AG04449 (cell line): Measurements from ENCODE around the gene PHLDB3.
A peak's percentile ranks its signal among the peaks of the same experiment; 100 is the strongest.
"Not testable (repeated sequence)": the region's sequence is repeated elsewhere in the genome, so short reads cannot be mapped to it uniquely, and the experiment has no call there.

Experiments used
- CTCF ChIA-PET: fragments of 350-600 bp; formaldehyde crosslinking; extraction: SDS; loops from one replicate; lab custom pipeline; 2021; ENCODE audit warnings: antibody characterized with exemption; lab: Yijun Ruan, JAX
- POLR2A ChIA-PET: fragments of 400-600, 350-600 bp; formaldehyde crosslinking; extraction: SDS; loops from one replicate; lab custom pipeline; 2020; ENCODE audit warnings: antibody characterized with exemption, inconsistent platforms; lab: Yijun Ruan, JAX
- DNase-seq: peaks from one replicate; pipeline ENCODE4 v3.0.0-alpha.2; 2010; ENCODE audit warnings: low read depth, low spot score
- H3K4me3 ChIP-seq: 2 replicates; pipeline ENCODE4 v1.5.1; 2011; ENCODE audit warnings: low read depth, mild to moderate bottlenecking, control low read depth, low read length
- TF ChIP-seq, protein P1 (sequence below): IDR thresholded peaks from one replicate; pipeline ENCODE4 v1.5.1; 2011; ENCODE audit warnings: mild to moderate bottlenecking, moderate library complexity, low read length, control low read depth, inconsistent platforms; ENCODE audit not compliant: insufficient read depth; ENCODE audit errors: missing control alignments

The PHLDB3 gene

DNA sequence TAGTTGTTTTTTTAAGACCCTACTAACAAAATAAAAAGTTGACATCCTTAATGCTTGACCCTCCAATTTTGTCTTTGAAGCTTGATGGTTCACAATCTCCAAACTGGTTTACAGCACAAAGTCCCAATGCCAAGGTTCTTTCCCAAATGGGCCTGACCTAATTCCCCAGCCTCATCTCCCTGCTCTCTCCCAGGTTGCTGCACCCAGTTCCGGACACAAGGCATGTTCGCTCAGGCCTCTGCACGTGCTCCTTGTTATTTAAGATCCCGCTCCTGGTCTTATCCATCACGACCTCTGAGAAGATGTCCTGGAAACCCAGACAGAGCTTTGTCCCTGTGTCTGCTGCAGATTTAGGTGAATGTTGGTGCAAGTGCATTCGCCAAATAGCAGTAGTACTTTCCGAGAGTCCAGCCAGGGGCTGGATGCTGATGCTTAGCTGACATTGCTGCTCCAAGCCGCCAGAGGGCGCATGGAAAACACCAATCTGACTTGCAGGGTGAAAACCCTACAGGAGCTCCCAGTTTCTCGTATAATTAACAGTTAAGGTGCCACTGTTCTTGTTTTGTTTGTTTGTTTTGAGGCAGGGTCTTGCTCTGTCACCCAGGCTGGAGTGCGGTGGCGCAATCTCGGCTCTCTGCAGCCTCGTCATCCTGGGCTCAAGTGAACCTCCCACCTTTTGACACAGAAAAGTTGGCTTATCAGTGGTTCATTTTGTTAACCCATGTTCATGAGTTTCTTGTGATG is 57.6 kb downstream of the PHLDB3 start:
- DNase-seq: no peak
- H3K4me3 ChIP-seq: no peak overlapping the region
- TF ChIP-seq, protein P1, sequence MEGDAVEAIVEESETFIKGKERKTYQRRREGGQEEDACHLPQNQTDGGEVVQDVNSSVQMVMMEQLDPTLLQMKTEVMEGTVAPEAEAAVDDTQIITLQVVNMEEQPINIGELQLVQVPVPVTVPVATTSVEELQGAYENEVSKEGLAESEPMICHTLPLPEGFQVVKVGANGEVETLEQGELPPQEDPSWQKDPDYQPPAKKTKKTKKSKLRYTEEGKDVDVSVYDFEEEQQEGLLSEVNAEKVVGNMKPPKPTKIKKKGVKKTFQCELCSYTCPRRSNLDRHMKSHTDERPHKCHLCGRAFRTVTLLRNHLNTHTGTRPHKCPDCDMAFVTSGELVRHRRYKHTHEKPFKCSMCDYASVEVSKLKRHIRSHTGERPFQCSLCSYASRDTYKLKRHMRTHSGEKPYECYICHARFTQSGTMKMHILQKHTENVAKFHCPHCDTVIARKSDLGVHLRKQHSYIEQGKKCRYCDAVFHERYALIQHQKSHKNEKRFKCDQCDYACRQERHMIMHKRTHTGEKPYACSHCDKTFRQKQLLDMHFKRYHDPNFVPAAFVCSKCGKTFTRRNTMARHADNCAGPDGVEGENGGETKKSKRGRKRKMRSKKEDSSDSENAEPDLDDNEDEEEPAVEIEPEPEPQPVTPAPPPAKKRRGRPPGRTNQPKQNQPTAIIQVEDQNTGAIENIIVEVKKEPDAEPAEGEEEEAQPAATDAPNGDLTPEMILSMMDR: peak; percentile 90
- ChIA-PET POLR2A (interaction anchor here (1.2 kb wide), 1 partner anchor 73 kb away, joined by 6 read pairs; no protein-coding TSS in a partner anchor), CTCF (interaction anchor here (0.7 to 8.2 kb wide), 38 partner anchors 9 to 871 kb away, joined by 3 to 609 read pairs (median 6); partner anchors contain the start of genes ETHE1, IRGQ, LYPD3 and PHLDB3)

DNA sequence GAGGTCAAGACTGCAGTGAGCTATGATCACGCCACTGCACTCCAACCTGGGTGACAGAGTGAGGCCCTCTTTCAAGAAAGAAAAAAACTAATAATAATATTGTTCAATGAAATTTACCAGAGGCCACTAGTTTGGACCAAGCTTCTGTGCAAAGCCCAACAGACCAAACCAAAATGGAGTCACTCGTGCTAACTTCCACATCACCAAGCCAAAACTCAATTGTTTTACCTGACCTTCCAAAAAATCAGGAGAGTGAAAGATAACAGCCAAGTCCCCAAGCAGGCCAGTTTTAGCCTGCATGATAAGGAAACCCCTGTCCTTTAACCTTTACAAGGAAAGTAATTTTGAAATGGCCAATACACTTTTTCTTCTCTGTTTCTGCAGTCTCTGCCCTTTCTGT is 59.1 kb downstream of the PHLDB3 start:
- no peak overlapping the region for H3K4me3 ChIP-seq
- POLR2A ChIA-PET: no interaction called here

DNA sequence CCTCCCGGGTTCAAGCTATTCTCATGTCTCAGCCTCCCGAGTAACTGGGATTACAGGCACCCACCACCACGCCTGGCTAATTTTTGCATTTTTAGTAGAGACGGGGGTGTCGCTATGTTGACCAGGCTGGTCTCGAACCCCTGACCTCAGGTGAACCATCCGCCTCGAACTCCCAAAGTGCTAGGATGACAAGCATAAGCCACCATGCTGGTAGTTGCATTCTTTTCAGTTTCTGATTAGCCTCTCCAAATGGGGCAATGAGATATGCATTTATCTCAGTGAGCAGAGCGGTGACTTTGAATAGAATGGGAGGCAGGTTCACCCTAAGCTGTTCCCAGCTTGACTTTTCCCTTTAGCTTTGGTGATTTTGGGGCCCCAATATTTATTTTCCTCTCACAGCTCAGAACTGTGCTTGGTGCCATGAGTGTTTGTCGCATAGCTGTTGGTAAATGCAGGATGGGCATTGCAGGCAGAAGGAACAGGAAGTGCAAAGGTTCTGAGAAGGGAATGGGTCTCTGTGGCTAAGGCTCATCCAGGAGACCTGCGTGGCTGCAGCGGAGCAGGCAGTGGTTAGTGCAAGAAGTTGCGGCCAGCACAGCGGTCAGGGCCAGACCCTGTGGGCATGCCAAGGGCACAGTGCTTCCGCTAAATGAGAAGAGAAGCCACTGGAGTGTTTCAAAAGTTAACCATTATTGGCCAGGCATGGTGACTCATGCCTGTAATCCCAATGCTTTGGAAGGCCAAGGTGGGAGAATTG is 59.8 kb downstream of the PHLDB3 start:
- TF ChIP-seq, protein P1: no peak
- ChIA-PET POLR2A (interaction anchor here (0.6 kb wide), 1 partner anchor 75 kb away, joined by 3 read pairs; no protein-coding TSS in a partner anchor), CTCF (interaction anchor here (1.2 to 8.2 kb wide), 6 partner anchors 9 to 150 kb away, joined by 3 to 609 read pairs (median 18); partner anchors contain the start of genes ETHE1, IRGQ, LYPD3 and ZNF576)

More for the DNA sequence above, 59.1 kb downstream of the PHLDB3 start:
- CTCF ChIA-PET: interaction anchor here (1.2 to 8.2 kb wide), 6 partner anchors 13 to 150 kb away, joined by 3 to 609 read pairs (median 48); partner anchors contain the start of genes ETHE1, IRGQ, LYPD3 and PHLDB3
- TF ChIP-seq, protein P1: no peak
- DNase-seq: no peak

DNA sequence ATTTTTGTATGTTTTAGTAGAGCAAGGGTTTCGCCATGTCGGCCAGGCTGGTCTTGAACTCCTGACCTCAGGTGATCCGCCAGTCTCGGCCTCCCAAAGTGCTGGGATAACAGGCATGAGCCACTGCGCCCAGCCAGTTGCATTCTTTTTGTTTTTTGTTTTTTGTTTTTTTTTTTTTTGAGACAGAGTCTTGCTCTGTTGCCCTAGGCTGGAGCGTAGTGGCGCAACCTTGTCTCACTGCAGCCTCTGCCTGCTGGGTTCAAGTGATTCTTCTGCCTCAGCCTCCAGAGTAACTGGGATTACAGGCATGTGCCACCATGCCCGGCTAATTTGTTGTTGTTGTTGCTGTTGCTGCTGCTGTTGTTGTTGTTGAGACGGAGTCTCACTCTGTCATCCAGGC is 60.5 kb downstream of the PHLDB3 start:
- not testable (repeated sequence) for DNase-seq, H3K4me3 ChIP-seq
- ChIA-PET POLR2A (interaction anchor here (0.6 kb wide), 1 partner anchor 76 kb away, joined by 3 read pairs; no protein-coding TSS in a partner anchor), CTCF (interaction anchor here (0.6 to 8.2 kb wide), 7 partner anchors 9 to 209 kb away, joined by 3 to 609 read pairs (median 3); partner anchors contain the start of genes ETHE1, IRGQ and ZNF576)

More for the DNA sequence above, 59.8 kb downstream of the PHLDB3 start:
- no peak overlapping the region for H3K4me3 ChIP-seq
- no peak for DNase-seq

DNA sequence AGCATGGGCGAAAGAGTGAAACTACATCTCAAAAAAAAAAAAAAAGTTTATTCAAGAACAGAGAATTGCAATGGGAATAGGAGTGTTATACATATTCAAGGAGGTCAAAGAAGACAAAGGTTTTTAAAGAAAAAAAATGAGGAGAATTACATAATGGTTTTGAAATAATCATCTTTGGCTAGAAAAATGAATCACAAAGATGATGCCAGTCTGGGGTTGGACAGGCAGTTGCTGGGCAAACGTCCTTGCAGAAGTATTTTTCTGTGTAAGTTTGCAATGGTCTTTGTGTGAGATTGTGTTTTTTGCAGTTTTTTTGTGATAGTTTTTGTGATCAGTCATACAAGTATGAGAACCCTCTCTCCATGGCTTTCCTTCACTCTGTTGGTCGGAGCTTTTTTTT is 62.8 kb downstream of the PHLDB3 start:
- H3K4me3 ChIP-seq: no peak overlapping the region
- CTCF ChIA-PET: interaction anchor here (1.8 to 8.2 kb wide), 2 partner anchors 9 to 81 kb away, joined by 15 to 609 read pairs; partner anchors contain the start of gene ETHE1
- POLR2A ChIA-PET: no interaction called here
- DNase-seq: no peak
- TF ChIP-seq, protein P1: no peak

DNA sequence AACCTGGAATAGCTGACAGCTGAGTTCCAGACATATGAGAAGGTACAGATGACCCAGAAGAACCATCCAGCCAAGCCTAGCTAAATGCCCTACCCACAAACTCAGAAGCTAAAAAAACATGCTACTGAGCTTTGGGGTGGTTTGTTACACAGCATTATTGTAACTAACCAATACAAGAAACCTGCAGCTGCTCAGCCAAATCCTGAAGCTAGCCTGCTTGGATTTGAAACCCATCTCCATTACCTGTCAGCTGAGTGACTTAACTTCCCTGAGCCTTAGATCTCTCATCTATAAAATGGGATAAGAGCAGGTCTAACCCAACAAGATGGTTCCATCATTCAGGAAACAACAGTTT is 64.9 kb downstream of the PHLDB3 start:
- CTCF ChIA-PET: interaction anchor here (0.9 to 7.6 kb wide), 5 partner anchors 8 to 81 kb away, joined by 3 to 67 read pairs (median 21); no protein-coding TSS in a partner anchor
- TF ChIP-seq, protein P1: no peak
- no peak for DNase-seq
- H3K4me3 ChIP-seq: no peak overlapping the region
- POLR2A ChIA-PET: no interaction called here
